H9 (cell line): ENCODE results near the gene LRP5. TPM values are rescaled to one million over a fixed set of nuclear protein-coding genes. Genes with fewer than 3 reads are reported as not detected.

ENCODE experiments used
- DNase-seq: peaks from one replicate; pipeline ENCODE4 v3.0.0-alpha.2; 2017
- H2AFZ ChIP-seq: one replicate; pipeline ENCODE4 v1.6.1; 2013; ENCODE audit warnings: mild to moderate bottlenecking, low read length, control low read depth, moderate library complexity
- H2AK5ac ChIP-seq: 2 replicates; pipeline ENCODE4 v1.6.1; 2013; ENCODE audit warnings: low read length, control low read depth, mixed read lengths; ENCODE audit not compliant: insufficient read length
- H2BK120ac ChIP-seq: one replicate; pipeline ENCODE4 v1.6.1; 2013; ENCODE audit warnings: low read depth, mild to moderate bottlenecking, low read length, control low read depth, inconsistent platforms; ENCODE audit not compliant: poor library complexity, severe bottlenecking
- H2BK12ac ChIP-seq: 2 replicates; pipeline ENCODE4 v1.6.1; 2013; ENCODE audit warnings: low read length, control low read depth, mixed read lengths, low read depth; ENCODE audit not compliant: insufficient read length
- H2BK15ac ChIP-seq: 2 replicates; pipeline ENCODE4 v1.6.1; 2013; ENCODE audit warnings: low read depth, low read length, control low read depth
- H2BK20ac ChIP-seq: one replicate; pipeline ENCODE4 v1.6.1; 2013; ENCODE audit warnings: low read depth, mild to moderate bottlenecking, low read length, control low read depth, inconsistent platforms; ENCODE audit not compliant: poor library complexity, severe bottlenecking
- H2BK5ac ChIP-seq: 2 replicates; pipeline ENCODE4 v1.6.1; 2013; ENCODE audit warnings: low read length, control low read depth, mixed read lengths; ENCODE audit not compliant: insufficient read length
- H3K14ac ChIP-seq: 2 replicates; pipeline ENCODE4 v1.6.1; 2013; ENCODE audit warnings: low read length, control low read depth; ENCODE audit not compliant: insufficient read depth
- H3K18ac ChIP-seq: 2 replicates; pipeline ENCODE4 v1.6.1; 2013; ENCODE audit warnings: low read depth, mild to moderate bottlenecking, mixed read lengths, low read length, control low read depth; ENCODE audit not compliant: insufficient read length
- H3K23ac ChIP-seq: 2 replicates; pipeline ENCODE4 v1.6.1; 2013; ENCODE audit warnings: low read length, control low read depth, mixed read lengths, low read depth; ENCODE audit not compliant: insufficient read length
- H3K23me2 ChIP-seq: 2 replicates; pipeline ENCODE4 v1.6.1; 2013; ENCODE audit warnings: low read depth, mild to moderate bottlenecking, mixed read lengths, low read length, control low read depth; ENCODE audit not compliant: insufficient read length, poor library complexity, severe bottlenecking
- H3K27ac ChIP-seq: 2 replicates; pipeline ENCODE4 v1.5.1; 2013; ENCODE audit warnings: low read length, control low read depth, mixed read lengths, low read depth; ENCODE audit not compliant: insufficient read length
- H3K27me3 ChIP-seq: 2 replicates; pipeline ENCODE4 v1.6.1; 2013; ENCODE audit warnings: low read length, control low read depth, inconsistent platforms; ENCODE audit not compliant: insufficient read depth
- H3K4ac ChIP-seq: 2 replicates; pipeline ENCODE4 v1.6.1; 2013; ENCODE audit warnings: low read depth, mild to moderate bottlenecking, control low read depth, inconsistent platforms, low read length, moderate library complexity
- H3K4me1 ChIP-seq: 2 replicates; pipeline ENCODE4 v1.6.1; 2013; ENCODE audit warnings: low read length, control low read depth, inconsistent platforms; ENCODE audit not compliant: insufficient read depth
- H3K4me2 ChIP-seq: 2 replicates; pipeline ENCODE4 v1.6.1; 2013; ENCODE audit warnings: low read length, control low read depth, mixed read lengths; ENCODE audit not compliant: insufficient read length, insufficient read depth
- H3K56ac ChIP-seq: 2 replicates; pipeline ENCODE4 v1.6.1; 2013; ENCODE audit warnings: low read depth, mild to moderate bottlenecking, mixed read lengths, low read length, control low read depth; ENCODE audit not compliant: insufficient read length
- H3K79me1 ChIP-seq: 2 replicates; pipeline ENCODE4 v1.6.1; 2013; ENCODE audit warnings: low read depth, mild to moderate bottlenecking, moderate library complexity, low read length, control low read depth, inconsistent platforms; ENCODE audit not compliant: insufficient read depth, poor library complexity, severe bottlenecking
- H3K79me2 ChIP-seq: 2 replicates; pipeline ENCODE4 v1.6.1; 2013; ENCODE audit warnings: low read length, control low read depth, inconsistent platforms; ENCODE audit not compliant: insufficient read depth
- H3K9ac ChIP-seq: 2 replicates; pipeline ENCODE4 v1.6.1; 2013; ENCODE audit warnings: low read length, control low read depth, mixed read lengths; ENCODE audit not compliant: insufficient read length; ENCODE audit errors: extremely low read depth
- H3K9me3 ChIP-seq: one replicate; pipeline ENCODE4 v1.6.1; 2013; ENCODE audit warnings: low read depth, low read length, inconsistent platforms; ENCODE audit not compliant: control insufficient read depth
- H3T11ph ChIP-seq: one replicate; pipeline ENCODE4 v1.6.1; 2013; ENCODE audit warnings: mild to moderate bottlenecking, low read length, control low read depth, inconsistent platforms
- H4K20me1 ChIP-seq: one replicate; pipeline ENCODE4 v1.6.1; 2013; ENCODE audit not compliant: control insufficient read depth, insufficient read length, insufficient read depth
- H4K5ac ChIP-seq: 2 replicates; pipeline ENCODE4 v1.6.1; 2013; ENCODE audit warnings: low read depth, mild to moderate bottlenecking, mixed read lengths, low read length, control low read depth; ENCODE audit not compliant: insufficient read length
- H4K8ac ChIP-seq: replicated peaks from 2 replicates; pipeline ENCODE4 v1.6.1; 2013; ENCODE audit warnings: low read length, control low read depth, mixed read lengths, low read depth; ENCODE audit not compliant: insufficient read length
- H4K91ac ChIP-seq: 2 replicates; pipeline ENCODE4 v1.6.1; 2013; ENCODE audit warnings: low read depth, mild to moderate bottlenecking, moderate library complexity, mixed read lengths, low read length, control low read depth; ENCODE audit not compliant: insufficient read length
- H3K27ac Mint-ChIP-seq, 3 experiments: 2 replicates in 2 of 3; 3 replicates in 1 of 3; pipeline ENCODE4 v1.8.0; 2020 to 2021; ENCODE audit warnings: mixed read lengths in 3 of 3, mild to moderate bottlenecking in 1 of 3, moderate library complexity in 1 of 3
- H3K27me3 Mint-ChIP-seq: 2 replicates; pipeline ENCODE4 v1.8.0; 2021; ENCODE audit warnings: low read depth, mild to moderate bottlenecking, moderate library complexity, mixed read lengths
- H3K36me3 Mint-ChIP-seq, 3 experiments: 2 replicates in 2 of 3; 3 replicates in 1 of 3; pipeline ENCODE4 v1.8.0; 2020 to 2021; ENCODE audit warnings: low read depth in 3 of 3, mixed read lengths in 3 of 3; ENCODE audit not compliant: insufficient read depth in 1 of 3
- H3K4me1 Mint-ChIP-seq, 2 experiments: 2 replicates each; pipeline ENCODE4 v1.8.0; 2020; ENCODE audit warnings: mixed read lengths in 2 of 2
- H3K4me3 Mint-ChIP-seq, 2 experiments: 2 replicates in 1 of 2; 3 replicates in 1 of 2; pipeline ENCODE4 v1.8.0; 2020 to 2021; ENCODE audit warnings: mild to moderate bottlenecking in 2 of 2, mixed read lengths in 2 of 2, moderate library complexity in 1 of 2
- H3K9me3 Mint-ChIP-seq, 2 experiments: 2 replicates in 1 of 2; 3 replicates in 1 of 2; pipeline ENCODE4 v1.8.0; 2020; ENCODE audit warnings: mild to moderate bottlenecking in 2 of 2, mixed read lengths in 2 of 2, moderate library complexity in 1 of 2
- CTCF ChIP-seq: fragments of 200-600 bp; sonication (generic); conservative IDR thresholded peaks from 3 replicates; pipeline ENCODE4 v1.8.0; 2021; ENCODE audit warnings: antibody characterized with exemption, mild to moderate bottlenecking
- WGBS: extraction: QIAGEN DNeasy Blood & Tissue Kit; methylation state at CpG from one replicate; pipeline ENCODE4 v1.1.7; 2013; ENCODE audit warnings: missing lambda C conversion rate, low lambda C conversion rate, mixed read lengths; ENCODE audit not compliant: insufficient read length; ENCODE audit errors: extremely low coverage; 5-methylcytosine and 5-hydroxymethylcytosine counted together
- total RNA-seq: library from RNA; stranded (reverse); gene quantifications from 2 replicates; pipeline ENCODE4 v1.2.1, GENCODE V29; 2021

LRP5 gene
- total RNA-seq, 1 experiment from 2014 or later: 38.4 TPM

- no peak overlapping the region for H2BK20ac ChIP-seq
- no peak overlapping the region for H3K18ac ChIP-seq
- Mint-ChIP-seq H3K27me3 (no peaks in the 10 kb centered on the region), H3K27ac (no peak overlapping the region; a peak in 1 of 7 replicates), H3K4me3 (no peak overlapping the region), H3K9me3 (peaks cover 0 to 5% of the 10 kb centered on the region in 2 experiments; a peak in 3 of 5 replicates), H3K36me3 (peaks cover 7 to 12% (median 7%) of the 10 kb centered on the region in 3 experiments; a peak in 5 of 7 replicates), H3K4me1 (peaks cover 38 to 41% of the 10 kb centered on the region in 2 experiments)
- H3T11ph ChIP-seq: no peak overlapping the region
- H3K9ac ChIP-seq: no peak overlapping the region
- no peaks in the 10 kb centered on the region for H3K23me2 ChIP-seq
- no peak overlapping the region for H3K56ac ChIP-seq
- peaks cover 6% of the 10 kb centered on the region; the same call in 1 of the 2 replicates for H3K4me1 ChIP-seq
- no peak overlapping the region for H3K4me2 ChIP-seq
- no peak overlapping the region for H3K27ac ChIP-seq
- WGBS: no CpG with 5 or more reads among the region's 16 CpGs
- H3K79me1 ChIP-seq: no peaks in the 10 kb centered on the region
- TF ChIP-seq CTCF: no peak
- H2AK5ac ChIP-seq: no peak overlapping the region
- H3K79me2 ChIP-seq: peaks cover 14% of the 10 kb centered on the region; the same call in 1 of the 2 replicates
- no peak overlapping the region for H4K8ac ChIP-seq
- H2BK5ac ChIP-seq: no peak overlapping the region
- no peak overlapping the region for H2AFZ ChIP-seq
- H4K91ac ChIP-seq: no peak overlapping the region
- H4K5ac ChIP-seq: no peak overlapping the region
- no peak overlapping the region for H2BK15ac ChIP-seq
- H3K23ac ChIP-seq: no peak overlapping the region
- H3K27me3 ChIP-seq: no peaks in the 10 kb centered on the region
- DNase-seq: no peak
- H2BK12ac ChIP-seq: no peak overlapping the region
- H2BK120ac ChIP-seq: no peak overlapping the region
- H3K4ac ChIP-seq: no peak overlapping the region
- no peak overlapping the region; the same call in 1 of the 2 replicates for H3K14ac ChIP-seq
- no peaks in the 10 kb centered on the region for H3K9me3 ChIP-seq
- no peaks in the 10 kb centered on the region for H4K20me1 ChIP-seq
Observed at GRCh38 chr11:68321293-68322051, 9.1 kb downstream of the LRP5 start.
